ENCODE data around the gene BCKDK.

Gene BCKDK

GRCh38 chr16:31080035-31080629, 28.1 kb upstream of the BCKDK start:
- ChIA-PET POLR2A (no interaction called here), CTCF (no interaction called here)
- TF ChIP-seq CTBP1 (IDR thresholded peaks at IDR 0.05; ENCODE audit: borderline replicate concordance), result no peak
- no peak for TF ChIP-seq FOXK2 (IDR thresholded peaks at IDR 0.05)
- TF ChIP-seq ARNT (IDR thresholded peaks at IDR 0.05), result no peak
- TF ChIP-seq HDGF (IDR thresholded peaks at IDR 0.05; ENCODE audit: borderline replicate concordance), result no peak
- no peak for TF ChIP-seq PKNOX1 (IDR thresholded peaks at IDR 0.05)
- no peak for TF ChIP-seq FOXM1 (IDR thresholded peaks at IDR 0.05; ENCODE audit: borderline replicate concordance)
- TF ChIP-seq TARDBP (IDR thresholded peaks at IDR 0.05), result no peak
- DNase-seq (ENCODE audit: extremely low spot score), result no peak

- ChIA-PET POLR2A (no interaction called here), CTCF (no interaction called here)
- TF ChIP-seq ARNT (IDR thresholded peaks at IDR 0.05), result no peak
- TF ChIP-seq TARDBP (IDR thresholded peaks at IDR 0.05), result no peak
- TF ChIP-seq FOXK2 (IDR thresholded peaks at IDR 0.05), result no peak
- no peak for TF ChIP-seq LEF1 (IDR thresholded peaks at IDR 0.05; ENCODE audit: borderline replicate concordance)
- TF ChIP-seq L3MBTL2 (conservative IDR thresholded peaks at IDR 0.05), result no peak
- no peak for TF ChIP-seq FOXA1 (IDR thresholded peaks at IDR 0.05)
- no peak for TF ChIP-seq ELF4 (IDR thresholded peaks at IDR 0.05)
- TF ChIP-seq HDGF (IDR thresholded peaks at IDR 0.05; ENCODE audit: borderline replicate concordance), result no peak
- no peak for TF ChIP-seq PKNOX1 (IDR thresholded peaks at IDR 0.05)
- TF ChIP-seq SUZ12 (IDR thresholded peaks at IDR 0.05), result no peak
- TF ChIP-seq BHLHE40 (IDR thresholded peaks at IDR 0.05; ENCODE audit: borderline replicate concordance), result no peak
- TF ChIP-seq ZNF384 (IDR thresholded peaks at IDR 0.05), result no peak
- TF ChIP-seq FOXM1 (IDR thresholded peaks at IDR 0.05; ENCODE audit: borderline replicate concordance), result no peak
- DNase-seq (ENCODE audit: extremely low spot score), result no peak
Measured at GRCh38 chr16:31080756-31081419, 27.3 kb upstream of the BCKDK start.

DNA sequence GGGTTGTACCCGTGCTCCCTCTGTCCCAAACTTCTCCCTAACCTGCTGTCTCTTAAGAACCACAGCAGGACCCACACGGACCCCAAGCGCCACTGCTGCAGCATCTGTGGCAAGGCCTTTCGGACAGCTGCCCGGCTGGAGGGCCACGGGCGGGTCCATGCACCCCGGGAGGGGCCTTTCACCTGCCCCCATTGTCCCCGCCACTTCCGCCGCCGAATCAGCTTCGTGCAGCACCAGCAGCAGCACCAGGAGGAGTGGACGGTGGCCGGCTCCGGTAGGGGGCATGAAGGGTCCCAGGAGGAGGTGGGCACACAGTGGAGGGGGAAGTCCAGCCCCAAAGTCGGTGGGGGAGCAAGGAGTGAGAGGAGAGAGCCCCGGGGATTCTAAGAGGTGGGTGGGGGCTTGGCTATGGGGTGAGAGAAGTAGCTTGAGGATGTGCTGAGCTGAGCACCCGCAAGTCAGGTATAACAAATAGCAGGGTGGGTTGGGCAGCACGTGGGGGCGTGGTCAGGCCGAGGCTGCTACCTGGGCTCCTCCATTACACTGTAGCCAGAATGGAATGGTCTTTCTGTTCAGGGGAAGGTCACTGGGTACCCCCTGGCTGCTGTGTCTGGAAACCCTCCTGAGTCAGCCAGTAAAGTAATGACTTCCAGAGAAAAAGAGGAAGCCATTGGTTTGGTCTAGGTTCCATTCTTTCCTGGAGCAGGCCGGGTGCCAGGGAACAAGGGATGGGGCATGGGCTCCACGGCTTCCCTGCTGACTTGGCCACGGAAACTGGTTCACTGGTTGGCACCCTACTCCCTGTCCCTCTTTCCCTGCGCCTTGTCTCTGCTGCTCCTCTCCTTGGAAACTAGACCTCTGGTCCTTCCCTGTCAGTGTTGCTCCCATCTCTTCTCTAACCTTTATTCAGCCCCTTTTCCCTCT, 26.5 kb upstream of the BCKDK start:
- TF ChIP-seq ELF4 (IDR thresholded peaks at IDR 0.05) (no peak), FOXM1 (IDR thresholded peaks at IDR 0.05; ENCODE audit: borderline replicate concordance) (no peak), HDGF (IDR thresholded peaks at IDR 0.05; ENCODE audit: borderline replicate concordance) (no peak), ZNF384 (IDR thresholded peaks at IDR 0.05) (no peak), LEF1 (IDR thresholded peaks at IDR 0.05; ENCODE audit: borderline replicate concordance) (no peak), SUZ12 (IDR thresholded peaks at IDR 0.05) (no peak), L3MBTL2 (conservative IDR thresholded peaks at IDR 0.05) (no peak), FOXA1 (IDR thresholded peaks at IDR 0.05) (no peak), PKNOX1 (IDR thresholded peaks at IDR 0.05) (no peak), CTBP1 (IDR thresholded peaks at IDR 0.05; ENCODE audit: borderline replicate concordance) (no peak)
- DNase-seq (ENCODE audit: extremely low spot score), result no peak
- CTCF ChIA-PET, result no interaction called here
- POLR2A ChIA-PET, result no interaction called here

GRCh38 chr16:31082368-31083045, 25.7 kb upstream of the BCKDK start:
- ChIA-PET POLR2A (interaction anchor here (1.2 kb wide), 1 partner anchor 11 kb away, joined by 4 read pairs; no protein-coding TSS in a partner anchor), CTCF (no interaction called here)
- TF ChIP-seq ZNF384 (IDR thresholded peaks at IDR 0.05) (no peak), FOXM1 (IDR thresholded peaks at IDR 0.05; ENCODE audit: borderline replicate concordance) (no peak), L3MBTL2 (conservative IDR thresholded peaks at IDR 0.05) (no peak), TARDBP (IDR thresholded peaks at IDR 0.05) (no peak), NFRKB (IDR thresholded peaks at IDR 0.05) (no peak), CTBP1 (IDR thresholded peaks at IDR 0.05; ENCODE audit: borderline replicate concordance) (no peak), SP1 (IDR thresholded peaks at IDR 0.05) (no peak), LEF1 (IDR thresholded peaks at IDR 0.05; ENCODE audit: borderline replicate concordance) (no peak), ARNT (IDR thresholded peaks at IDR 0.05) (no peak), SUZ12 (IDR thresholded peaks at IDR 0.05) (no peak), BHLHE40 (IDR thresholded peaks at IDR 0.05; ENCODE audit: borderline replicate concordance) (no peak)
- DNase-seq (ENCODE audit: extremely low spot score), result no peak

GRCh38 chr16:31083081-31083480, 25.1 kb upstream of the BCKDK start:
- CTCF ChIA-PET, result no interaction called here
- POLR2A ChIA-PET, result interaction anchor here (1.2 kb wide), 1 partner anchor 11 kb away, joined by 4 read pairs; no protein-coding TSS in a partner anchor
- TF ChIP-seq L3MBTL2 (conservative IDR thresholded peaks at IDR 0.05), result no peak
- no peak for TF ChIP-seq FOXM1 (IDR thresholded peaks at IDR 0.05; ENCODE audit: borderline replicate concordance)
- TF ChIP-seq BHLHE40 (IDR thresholded peaks at IDR 0.05; ENCODE audit: borderline replicate concordance), result no peak
- no peak for TF ChIP-seq HDGF (IDR thresholded peaks at IDR 0.05; ENCODE audit: borderline replicate concordance)
- no peak for TF ChIP-seq PKNOX1 (IDR thresholded peaks at IDR 0.05)
- TF ChIP-seq FOXK2 (IDR thresholded peaks at IDR 0.05), result no peak
- TF ChIP-seq SP1 (IDR thresholded peaks at IDR 0.05), result no peak
- TF ChIP-seq ZNF384 (IDR thresholded peaks at IDR 0.05), result no peak
- TF ChIP-seq CTBP1 (IDR thresholded peaks at IDR 0.05; ENCODE audit: borderline replicate concordance), result no peak
- TF ChIP-seq ARNT (IDR thresholded peaks at IDR 0.05), result no peak
- TF ChIP-seq NFRKB (IDR thresholded peaks at IDR 0.05), result no peak
- TF ChIP-seq TARDBP (IDR thresholded peaks at IDR 0.05), result no peak
- no peak for TF ChIP-seq SUZ12 (IDR thresholded peaks at IDR 0.05)
- TF ChIP-seq ELF4 (IDR thresholded peaks at IDR 0.05), result no peak
- TF ChIP-seq FOXA1 (IDR thresholded peaks at IDR 0.05), result no peak
- no peak for DNase-seq (ENCODE audit: extremely low spot score)

All from HEK293T (cell line).